Stimulated activated CD4-positive, alpha-beta T cell treated with anti-CD3 and anti-CD28 coated beads, TNF-alpha, amount 100 ng/mL, for 48 hours (primary cell): ENCODE results near the gene TAF11L7.
"Not testable (repeated sequence)": the region's sequence is repeated elsewhere in the genome, so short reads cannot be mapped to it uniquely, and the experiment has no call there.

Experiments used
- DNase-seq, 3 donors: peaks; one replicate each; pipeline ENCODE4 v3.0.0-alpha.2; 2020; ENCODE audit warnings: low read depth in 3 of 3

Gene TAF11L7

DNA sequence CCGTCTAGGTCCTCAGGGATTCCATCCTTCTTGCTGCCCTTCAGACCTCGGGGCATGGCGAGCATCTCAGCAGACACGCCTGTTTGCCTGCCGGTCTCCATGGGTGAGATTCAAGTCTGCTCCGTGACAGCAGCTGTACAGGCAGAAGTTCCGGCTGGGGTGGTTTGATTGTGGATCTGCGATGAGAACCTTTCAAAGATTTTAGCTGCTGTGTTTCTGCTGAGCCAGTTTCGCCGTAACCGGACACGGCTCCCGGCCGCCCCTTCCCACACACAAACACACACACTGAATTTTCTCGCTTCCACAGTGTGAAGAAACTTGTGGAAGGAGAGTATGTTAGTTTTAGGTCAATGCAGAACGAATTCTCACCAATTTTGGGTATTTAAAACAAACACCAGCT, at the start of gene TAF11L7:
Gene TAF11L7 (minus strand): TSS at position 101 of the 400 bp plus-strand sequence.
- DNase-seq = not testable (repeated sequence)

DNA sequence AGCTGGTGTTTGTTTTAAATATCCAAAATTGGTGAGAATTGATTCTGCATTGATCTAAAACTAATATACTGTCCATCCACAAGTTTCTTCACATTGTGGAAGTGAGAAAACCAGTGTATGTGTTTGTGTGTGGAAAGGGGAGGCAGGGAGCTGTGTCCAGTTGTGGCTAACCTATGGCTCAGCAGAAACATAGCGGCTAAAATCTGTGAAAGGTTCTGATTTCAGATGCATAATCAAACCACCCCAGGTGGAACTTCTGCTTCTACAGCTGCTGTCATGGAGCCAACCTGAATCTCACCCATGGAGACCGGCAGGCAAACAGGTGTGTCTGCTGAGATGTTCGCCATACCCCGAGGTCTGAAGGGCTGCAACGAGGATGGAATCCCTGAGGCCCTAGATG, 48.6 kb upstream of the TAF11L7 start, which contains the start of gene TAF11L14:
Gene TAF11L14 (plus strand): TSS at position 301 of the 400 bp plus-strand sequence.
- DNase-seq = no peak

DNA sequence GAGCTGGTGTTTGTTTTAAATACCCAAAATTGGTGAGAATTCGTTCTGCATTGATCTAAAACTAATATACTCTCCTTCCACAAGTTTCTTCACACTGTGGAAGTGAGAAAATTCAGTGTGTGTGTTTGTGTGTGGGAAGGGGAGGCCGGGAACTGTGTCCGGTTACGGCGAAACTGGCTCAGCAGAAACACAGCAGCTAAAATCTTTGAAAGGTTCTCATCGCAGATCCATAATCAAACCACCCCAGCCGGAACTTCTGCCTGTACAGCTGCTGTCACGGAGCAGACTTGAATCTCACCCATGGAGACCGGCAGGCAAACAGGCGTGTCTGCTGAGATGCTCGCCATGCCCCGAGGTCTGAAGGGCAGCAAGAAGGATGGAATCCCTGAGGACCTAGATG, 46.2 kb upstream of the TAF11L7 start, which contains the start of gene TAF11L13:
Gene TAF11L13 (plus strand): TSS at position 301 of the 400 bp plus-strand sequence.
- DNase-seq = not testable (repeated sequence)

DNA sequence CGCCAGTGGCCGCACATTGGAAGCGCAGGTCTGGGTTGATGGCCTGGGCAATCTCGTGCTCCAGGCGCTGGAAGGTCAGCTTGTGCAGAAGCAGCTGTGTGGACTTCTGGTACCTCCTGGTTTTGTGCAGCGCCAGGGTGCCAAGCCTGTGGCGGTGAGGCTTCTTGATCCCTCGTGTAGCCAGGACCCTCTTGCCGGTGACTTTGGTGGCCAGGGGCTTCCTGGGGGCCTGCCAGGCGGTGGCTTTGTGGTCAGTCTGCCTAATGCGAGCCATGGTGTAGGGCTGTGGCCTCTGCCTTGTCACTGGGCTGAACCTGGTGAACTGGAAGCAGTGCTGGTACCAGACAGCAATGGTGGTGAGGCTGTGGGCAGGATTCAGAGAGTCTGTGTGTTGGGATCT, 40.1 kb upstream of the TAF11L7 start:
- no peak for DNase-seq

DNA sequence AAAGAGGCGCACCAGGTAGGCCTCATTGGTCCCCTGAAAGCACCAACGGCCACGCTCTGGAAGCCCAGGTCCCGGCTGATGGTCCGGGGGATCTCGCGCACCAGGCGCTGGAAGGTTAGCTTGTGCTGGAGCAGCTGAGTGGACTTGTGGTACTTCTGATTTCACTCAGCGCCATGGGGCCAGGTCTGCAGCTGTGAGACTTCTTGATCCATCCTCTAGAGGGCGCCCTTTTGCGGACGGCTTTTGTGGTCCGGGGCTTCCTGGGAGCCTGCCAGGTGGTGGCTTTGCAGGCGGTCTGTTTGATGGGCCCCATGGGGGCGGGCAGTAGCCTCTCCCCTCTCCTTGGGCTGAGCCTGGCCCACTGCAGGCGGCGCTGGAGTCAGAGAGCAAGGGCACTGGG, 35.1 kb upstream of the TAF11L7 start:
- no peak for DNase-seq

DNA sequence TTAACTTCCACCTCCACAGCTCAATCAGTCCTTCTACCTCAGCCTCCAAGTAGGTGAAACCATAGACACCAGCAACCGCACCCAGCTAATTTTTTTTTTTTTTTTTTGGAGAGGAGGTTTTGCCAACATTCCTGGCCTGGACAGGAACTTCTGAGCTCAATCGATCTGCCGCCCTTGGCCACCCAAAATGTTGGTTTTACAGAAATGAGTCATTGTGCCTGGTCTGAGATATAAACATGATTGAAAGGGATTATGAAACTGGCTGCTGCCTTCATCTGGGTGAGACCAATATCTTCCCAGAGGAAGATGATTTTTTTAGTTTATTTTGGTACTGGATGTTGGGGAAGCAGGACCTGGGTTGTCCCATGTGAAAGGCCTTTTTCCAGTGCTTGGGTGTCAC, 33.8 kb upstream of the TAF11L7 start:
- no peak for DNase-seq

DNA sequence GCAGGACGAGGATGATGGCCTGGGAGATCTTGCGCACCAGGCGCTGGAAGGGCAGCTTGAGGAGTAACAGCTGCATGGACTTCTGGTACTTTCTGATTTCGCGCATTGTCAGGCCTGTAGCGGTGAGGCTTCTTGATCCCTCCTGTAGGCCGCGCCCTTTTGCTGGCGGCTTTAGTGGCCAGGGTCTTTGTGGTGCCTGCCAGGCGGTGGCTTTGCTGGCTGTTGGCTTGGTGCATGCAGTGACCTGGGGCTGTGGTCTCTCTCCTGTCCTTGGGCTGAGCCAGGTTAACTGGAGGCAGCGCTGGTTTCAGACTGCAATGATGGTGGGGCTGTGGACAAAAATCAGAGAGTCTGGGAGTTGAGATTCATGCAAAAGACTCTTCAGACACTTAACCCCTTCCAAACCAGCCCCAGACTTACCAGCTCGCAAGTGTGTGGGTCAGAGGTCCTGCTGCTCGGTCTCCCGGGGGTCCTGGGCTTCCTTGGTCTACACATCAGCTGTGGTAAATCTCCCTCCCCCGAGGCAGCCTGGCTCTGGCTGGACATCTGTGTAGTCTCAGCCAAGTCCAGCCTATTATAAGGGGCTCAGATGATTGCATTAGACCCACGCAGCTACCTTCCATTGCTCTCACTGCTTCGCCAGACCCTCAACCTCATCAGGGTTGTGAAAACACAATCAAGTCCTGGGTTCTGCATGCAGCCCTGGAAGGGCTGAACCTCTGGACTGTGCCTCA, 29.5 kb upstream of the TAF11L7 start:
- no peak for DNase-seq

DNA sequence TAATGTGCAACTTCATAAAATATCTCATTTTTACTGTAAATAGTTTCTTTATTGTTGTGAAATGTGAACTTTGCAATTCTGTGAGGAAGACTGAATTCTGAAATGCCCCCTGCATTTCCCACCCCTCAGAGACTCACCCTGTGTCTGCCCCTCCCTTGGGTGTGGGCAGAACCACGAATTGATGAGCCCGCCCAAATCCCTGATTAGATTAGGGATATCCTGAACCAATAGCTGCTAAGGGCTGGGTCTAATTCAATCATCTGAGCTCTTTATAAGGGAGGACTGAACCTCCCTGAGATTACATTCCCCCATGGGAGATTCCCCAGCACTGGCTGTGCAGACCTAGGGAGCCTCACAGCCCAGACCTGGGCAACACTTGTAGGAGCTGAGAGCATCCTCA, 24.5 kb upstream of the TAF11L7 start, which contains the start of gene TAF11L12:
Gene TAF11L12 (plus strand): TSS at position 301 of the 400 bp plus-strand sequence.
- not testable (repeated sequence) for DNase-seq

DNA sequence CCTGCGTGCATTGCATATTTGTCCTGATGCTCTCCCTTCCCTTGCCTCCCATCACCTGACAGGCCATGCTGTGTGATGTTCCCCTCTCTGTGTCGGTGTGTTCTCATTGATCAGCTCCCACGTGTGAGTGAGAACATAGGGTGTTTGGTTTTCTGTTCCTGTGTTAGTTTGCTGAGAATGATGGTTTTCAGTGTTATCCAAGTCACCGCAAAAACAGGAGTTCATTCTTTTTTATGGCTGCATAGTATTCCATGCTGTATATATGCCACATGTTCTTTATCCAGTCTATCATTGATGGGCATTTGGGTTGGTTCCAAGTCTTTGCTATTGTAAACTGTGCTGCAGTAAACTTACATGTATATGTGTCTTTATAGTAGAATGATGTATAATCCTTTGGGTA, 21.9 kb upstream of the TAF11L7 start:
- not testable (repeated sequence) for DNase-seq

DNA sequence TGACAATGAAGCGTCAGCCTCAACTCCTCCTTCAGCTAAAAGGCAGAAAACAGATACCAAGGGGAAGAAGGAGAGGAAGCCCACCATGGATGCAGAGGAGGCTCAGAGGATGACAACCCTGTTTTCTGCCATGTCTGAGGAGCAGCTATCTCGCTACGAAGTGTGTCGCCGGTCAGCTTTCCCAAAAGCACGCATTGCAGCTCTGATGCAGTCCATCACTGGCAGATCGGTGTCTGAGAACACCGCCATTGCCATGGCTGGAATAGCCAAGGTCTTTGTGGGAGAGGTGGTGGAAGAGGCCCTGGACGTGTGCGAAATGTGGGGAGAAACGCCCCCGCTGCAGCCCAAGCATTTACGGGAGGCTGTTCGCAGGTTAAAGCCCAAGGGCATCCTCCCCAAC, 19.4 kb upstream of the TAF11L7 start:
- no peak for DNase-seq

DNA sequence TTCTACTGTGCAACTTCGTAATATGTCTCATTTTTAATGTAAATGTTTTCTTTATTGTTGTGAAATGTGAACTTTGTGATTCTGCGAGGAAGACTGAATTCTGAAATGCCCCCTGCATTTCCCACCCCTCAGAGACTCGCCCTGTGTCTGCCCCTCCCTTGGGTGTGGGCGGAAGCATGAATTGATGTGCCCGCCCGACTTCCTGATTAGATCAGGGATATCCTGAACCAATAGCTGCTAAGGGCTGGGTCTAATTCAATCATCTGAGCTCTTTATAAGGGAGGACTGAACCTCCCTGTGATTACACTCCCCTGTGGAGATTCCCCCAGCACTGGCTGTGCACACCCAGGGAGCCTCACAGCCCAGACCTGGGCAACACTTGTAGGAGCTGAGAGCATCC, 18.3 kb upstream of the TAF11L7 start, which contains the start of gene TAF11L11:
Gene TAF11L11 (plus strand): TSS at position 304 of the 400 bp plus-strand sequence.
- not testable (repeated sequence) for DNase-seq

DNA sequence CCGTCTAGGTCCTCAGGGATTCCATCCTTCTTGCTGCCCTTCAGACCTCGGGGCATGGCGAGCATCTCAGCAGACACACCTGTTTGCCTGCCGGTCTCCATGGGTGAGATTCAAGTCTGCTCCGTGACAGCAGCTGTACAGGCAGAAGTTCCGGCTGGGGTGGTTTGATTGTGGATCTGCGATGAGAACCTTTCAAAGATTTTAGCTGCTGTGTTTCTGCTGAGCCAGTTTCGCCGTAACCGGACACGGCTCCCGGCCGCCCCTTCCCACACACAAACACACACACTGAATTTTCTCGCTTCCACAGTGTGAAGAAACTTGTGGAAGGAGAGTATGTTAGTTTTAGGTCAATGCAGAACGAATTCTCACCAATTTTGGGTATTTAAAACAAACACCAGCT, 12.2 kb upstream of the TAF11L7 start, which contains the start of gene TAF11L10:
Gene TAF11L10 (minus strand): TSS at position 101 of the 400 bp plus-strand sequence.
- DNase-seq = not testable (repeated sequence)

DNA sequence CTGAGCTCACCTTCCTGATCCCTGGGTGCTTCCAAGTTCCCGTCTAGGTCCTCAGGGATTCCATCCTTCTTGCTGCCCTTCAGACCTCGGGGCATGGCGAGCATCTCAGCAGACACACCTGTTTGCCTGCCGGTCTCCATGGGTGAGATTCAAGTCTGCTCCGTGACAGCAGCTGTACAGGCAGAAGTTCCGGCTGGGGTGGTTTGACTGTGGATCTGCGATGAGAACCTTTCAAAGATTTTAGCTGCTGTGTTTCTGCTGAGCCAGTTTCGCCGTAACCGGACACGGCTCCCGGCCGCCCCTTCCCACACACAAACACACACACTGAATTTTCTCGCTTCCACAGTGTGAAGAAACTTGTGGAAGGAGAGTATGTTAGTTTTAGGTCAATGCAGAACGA, 8.7 kb upstream of the TAF11L7 start, which contains the start of gene TAF11L9:
Gene TAF11L9 (minus strand): TSS at position 140 of the 400 bp plus-strand sequence.
- DNase-seq = not testable (repeated sequence)

DNA sequence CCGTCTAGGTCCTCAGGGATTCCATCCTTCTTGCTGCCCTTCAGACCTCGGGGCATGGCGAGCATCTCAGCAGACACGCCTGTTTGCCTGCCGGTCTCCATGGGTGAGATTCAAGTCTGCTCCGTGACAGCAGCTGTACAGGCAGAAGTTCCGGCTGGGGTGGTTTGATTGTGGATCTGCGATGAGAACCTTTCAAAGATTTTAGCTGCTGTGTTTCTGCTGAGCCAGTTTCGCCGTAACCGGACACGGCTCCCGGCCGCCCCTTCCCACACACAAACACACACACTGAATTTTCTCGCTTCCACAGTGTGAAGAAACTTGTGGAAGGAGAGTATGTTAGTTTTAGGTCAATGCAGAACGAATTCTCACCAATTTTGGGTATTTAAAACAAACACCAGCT, 5.3 kb upstream of the TAF11L7 start, which contains the start of gene TAF11L8:
Gene TAF11L8 (minus strand): TSS at position 101 of the 400 bp plus-strand sequence.
- DNase-seq = not testable (repeated sequence)
